Caco-2 (cell line): ENCODE measurements around the gene CMSS1. TPM values are rescaled to one million over a fixed set of nuclear protein-coding genes. Genes with fewer than 3 reads are reported as not detected.

Source experiments
- BruUV-seq: library from RNA; stranded (reverse); fragments of 400-500 nt; replicated peaks from 2 replicates; lab custom pipeline; 2021; lab: Mats Ljungman, UMichigan
- CTCF ChIA-PET: fragments of 300-600 bp; sonication (Branson Sonifier 250); formaldehyde crosslinking; loops from one replicate; lab custom pipeline; 2022; ENCODE audit warnings: antibody characterized with exemption; lab: Charles Lee
- POLR2A ChIA-PET: fragments of 300-600 bp; sonication (Branson Sonifier 250); formaldehyde crosslinking; loops from one replicate; lab custom pipeline; 2022; ENCODE audit warnings: antibody characterized with exemption; lab: Charles Lee
- DNase-seq, 2 experiments: peaks; one replicate each; pipeline versions ENCODE4 v3.0.0 to v3.0.0-alpha.2; 2020 to 2022
- H3K27me3 ChIP-seq: replicated peaks from 2 replicates; pipeline ENCODE4 v1.6.0; 2011; ENCODE audit warnings: low read length; ENCODE audit not compliant: control insufficient read depth, insufficient read depth
- H3K36me3 ChIP-seq: 2 replicates; pipeline ENCODE4 v1.5.1; 2011; ENCODE audit warnings: low read length; ENCODE audit not compliant: control insufficient read depth, insufficient read depth
- H3K4me1 ChIP-seq: fragments of 250-450 bp; sonication (Bioruptor Pico); 2 replicates; pipeline ENCODE4 v1.5.1; 2020; ENCODE audit warnings: mild to moderate bottlenecking
- H3K4me3 ChIP-seq: 2 replicates; pipeline ENCODE4 v1.5.1; 2011; ENCODE audit warnings: low read depth, mild to moderate bottlenecking, control low read depth, low read length
- H3K9me3 ChIP-seq: fragments of 250-450 bp; sonication (Bioruptor Pico); 2 replicates; pipeline ENCODE4 v1.5.1; 2020; ENCODE audit warnings: mild to moderate bottlenecking, moderate library complexity
- H3K27ac Mint-ChIP-seq: one replicate; pipeline ENCODE4 v1.8.0; 2022; ENCODE audit warnings: mixed read lengths; ENCODE audit not compliant: unreplicated experiment
- H3K27me3 Mint-ChIP-seq: one replicate; pipeline ENCODE4 v1.8.0; 2022; ENCODE audit warnings: mixed read lengths; ENCODE audit not compliant: insufficient read depth, unreplicated experiment
- H3K36me3 Mint-ChIP-seq: one replicate; pipeline ENCODE4 v1.8.0; 2022; ENCODE audit warnings: mild to moderate bottlenecking, mixed read lengths; ENCODE audit not compliant: insufficient read depth, unreplicated experiment
- H3K4me1 Mint-ChIP-seq: one replicate; pipeline ENCODE4 v1.8.0; 2022; ENCODE audit warnings: low read depth, mixed read lengths; ENCODE audit not compliant: unreplicated experiment
- H3K4me3 Mint-ChIP-seq: one replicate; pipeline ENCODE4 v1.8.0; 2022; ENCODE audit warnings: mild to moderate bottlenecking, moderate library complexity, mixed read lengths; ENCODE audit not compliant: unreplicated experiment
- H3K9me3 Mint-ChIP-seq: one replicate; pipeline ENCODE4 v1.8.0; 2022; ENCODE audit warnings: mixed read lengths; ENCODE audit not compliant: unreplicated experiment
- CTCF ChIP-seq, 2 experiments: fragments of 200-600 bp in 1 of 2; IDR thresholded peaks; 1 replicate in 1 of 2; 2 replicates in 1 of 2; pipeline versions ENCODE4 v1.5.1 to v1.8.0; 2011 to 2022; ENCODE audit warnings: antibody characterized with exemption in 1 of 2, control low read depth in 1 of 2, inconsistent platforms in 1 of 2, low read depth in 1 of 2, low read length in 1 of 2, mild to moderate bottlenecking in 1 of 2, moderate library complexity in 1 of 2; ENCODE audit not compliant: insufficient read depth in 1 of 2, severe bottlenecking in 1 of 2, unreplicated experiment in 1 of 2
- intact Hi-C: fragments of 100-400 bp; cut with micrococcal nuclease; formaldehyde crosslinking; loops from one replicate; pipeline ENCODE4 v1.10.0; 2022; ENCODE audit not compliant: unreplicated experiment
- total RNA-seq: library from RNA; stranded (reverse); gene quantifications from 2 replicates; pipeline ENCODE4 v1.2.3, GENCODE V29; 2022

Gene CMSS1
- total RNA-seq, 1 experiment from 2014 or later: 54.4 TPM

GRCh38 chr3:100096866-100097265 lies 279.2 kb downstream of the CMSS1 start:
- Histone ChIP-seq H3K9me3 (no peaks in the 10 kb centered on the region), H3K4me1 (peaks cover 54% of the 10 kb centered on the region), H3K27me3 (no peaks in the 10 kb centered on the region), H3K4me3 (no peak overlapping the region), H3K36me3 (no peaks in the 10 kb centered on the region)
- ChIA-PET CTCF (no interaction called here), POLR2A (no interaction called here)
- no peak for DNase-seq
- peaks cover 41% of the 10 kb centered on the region for H3K4me1 Mint-ChIP-seq
- no TSS peak for BruUV-seq
- intact Hi-C loops: no loop called here
- no peak for TF ChIP-seq CTCF (IDR thresholded peaks at IDR 0.05; ENCODE audit: insufficient read depth in 1 of 2, low read depth in 1 of 2, low read length in 1 of 2, severe bottlenecking in 1 of 2, unreplicated experiment in 1 of 2)
- H3K36me3 Mint-ChIP-seq: no peaks in the 10 kb centered on the region
- H3K27me3 Mint-ChIP-seq: no peaks in the 10 kb centered on the region
- H3K27ac Mint-ChIP-seq: no peak overlapping the region
- peaks cover 28% of the 10 kb centered on the region for H3K9me3 Mint-ChIP-seq
- H3K4me3 Mint-ChIP-seq: no peak overlapping the region

DNA sequence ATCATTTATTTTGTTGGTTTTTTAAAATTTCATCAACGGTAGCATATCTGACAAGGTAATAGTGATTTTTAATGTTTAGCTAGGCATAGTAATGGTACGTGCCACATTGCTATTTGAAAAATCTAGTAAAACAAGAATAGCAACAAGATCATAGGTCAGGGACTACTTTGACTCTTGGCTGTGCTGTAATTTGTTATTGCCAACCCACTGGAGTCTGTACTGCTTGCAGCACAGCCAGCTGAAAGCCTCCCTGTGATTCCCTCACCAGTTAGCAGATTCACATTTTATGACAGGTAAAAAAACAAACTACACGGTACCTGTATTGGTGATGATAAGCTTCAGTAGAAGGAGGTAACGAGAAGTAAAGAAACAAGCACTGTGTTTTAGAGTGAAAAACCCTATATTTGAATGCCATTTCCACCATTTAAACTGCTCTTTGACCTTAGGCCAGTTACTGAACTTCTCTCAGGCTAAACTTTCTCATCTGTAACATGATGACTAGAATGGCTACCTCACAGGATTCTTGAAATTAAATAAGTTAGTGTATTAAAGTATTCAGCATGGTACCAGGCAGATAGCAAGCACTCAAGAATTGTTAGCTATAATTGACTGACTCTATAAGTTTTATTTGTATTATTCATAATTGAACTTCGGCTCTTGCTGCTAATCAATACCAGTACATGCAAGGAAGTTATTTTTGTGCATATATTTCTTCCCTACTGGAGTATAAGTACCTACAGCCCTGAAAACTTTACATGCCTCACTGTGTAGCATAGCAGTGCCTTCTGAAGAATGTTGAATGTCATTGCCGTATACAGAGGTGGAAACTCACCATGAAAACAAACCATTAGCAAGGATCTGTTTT lies 280.5 kb downstream of the CMSS1 start:
- H3K4me3 Mint-ChIP-seq: peak overlapping the region; percentile 36
- CTCF ChIA-PET: no interaction called here
- H3K36me3 ChIP-seq: no peaks in the 10 kb centered on the region
- H3K27me3 Mint-ChIP-seq: no peaks in the 10 kb centered on the region
- no peaks in the 10 kb centered on the region for H3K36me3 Mint-ChIP-seq
- POLR2A ChIA-PET: interaction anchor here (1.0 to 1.4 kb wide), 2 partner anchors 18 to 73 kb away, joined by 3 read pairs; no protein-coding TSS in a partner anchor
- peak; percentile 74 to 82 for DNase-seq
- peaks cover 44% of the 10 kb centered on the region for H3K4me1 ChIP-seq
- intact Hi-C loops: loop anchor here (1.0 kb wide), 2 partner anchors 17 to 22 kb away; no protein-coding TSS in a partner anchor
- no TSS peak for BruUV-seq
- no peaks in the 10 kb centered on the region for H3K27me3 ChIP-seq
- no peak overlapping the region for H3K4me3 ChIP-seq
- no peaks in the 10 kb centered on the region for H3K9me3 ChIP-seq
- no peak for TF ChIP-seq CTCF (IDR thresholded peaks at IDR 0.05; ENCODE audit: insufficient read depth in 1 of 2, low read depth in 1 of 2, low read length in 1 of 2, severe bottlenecking in 1 of 2, unreplicated experiment in 1 of 2)
- peaks cover 34% of the 10 kb centered on the region for H3K4me1 Mint-ChIP-seq
- H3K9me3 Mint-ChIP-seq: peaks cover 28% of the 10 kb centered on the region
- H3K27ac Mint-ChIP-seq: peak overlapping the region; percentile 25

- Mint-ChIP-seq H3K27me3 (no peaks in the 10 kb centered on the region), H3K9me3 (peaks cover 28% of the 10 kb centered on the region), H3K36me3 (no peaks in the 10 kb centered on the region), H3K4me1 (peaks cover 34% of the 10 kb centered on the region), H3K27ac (peak overlapping the region; percentile 25), H3K4me3 (peak overlapping the region; percentile 36)
- H3K4me3 ChIP-seq: no peak overlapping the region
- no peak for DNase-seq
- H3K27me3 ChIP-seq: no peaks in the 10 kb centered on the region
- H3K36me3 ChIP-seq: no peaks in the 10 kb centered on the region
- CTCF ChIA-PET: no interaction called here
- H3K4me1 ChIP-seq: peaks cover 44% of the 10 kb centered on the region
- TF ChIP-seq CTCF (IDR thresholded peaks at IDR 0.05; ENCODE audit: insufficient read depth in 1 of 2, low read depth in 1 of 2, low read length in 1 of 2, severe bottlenecking in 1 of 2, unreplicated experiment in 1 of 2): no peak
- no TSS peak for BruUV-seq
- no peaks in the 10 kb centered on the region for H3K9me3 ChIP-seq
- POLR2A ChIA-PET: no interaction called here
- intact Hi-C loops: loop anchor here (1.0 kb wide), 2 partner anchors 17 to 22 kb away; no protein-coding TSS in a partner anchor
These were observed 281.1 kb downstream of the CMSS1 start for GRCh38 chr3:100098784-100099070.
